HG02678 (cell line): Measurements from ENCODE around the gene IFNA7.
A peak's percentile ranks its signal among the peaks of the same experiment; 100 is the strongest.
"Not testable (repeated sequence)": the region's sequence is repeated elsewhere in the genome, so short reads cannot be mapped to it uniquely, and the experiment has no call there.

Source experiments
- ATAC-seq: cut with Tn5 transposase; IDR thresholded peaks from one replicate; pipeline ENCODE4 v1.9.1; 2021; ENCODE audit warnings: mild to moderate bottlenecking, moderate library complexity; ENCODE audit not compliant: unreplicated experiment

IFNA7 gene

GRCh38 chr9:21182810-21183736 lies 18.9 kb downstream of the IFNA7 start:
- ATAC-seq: peak; percentile 95

DNA sequence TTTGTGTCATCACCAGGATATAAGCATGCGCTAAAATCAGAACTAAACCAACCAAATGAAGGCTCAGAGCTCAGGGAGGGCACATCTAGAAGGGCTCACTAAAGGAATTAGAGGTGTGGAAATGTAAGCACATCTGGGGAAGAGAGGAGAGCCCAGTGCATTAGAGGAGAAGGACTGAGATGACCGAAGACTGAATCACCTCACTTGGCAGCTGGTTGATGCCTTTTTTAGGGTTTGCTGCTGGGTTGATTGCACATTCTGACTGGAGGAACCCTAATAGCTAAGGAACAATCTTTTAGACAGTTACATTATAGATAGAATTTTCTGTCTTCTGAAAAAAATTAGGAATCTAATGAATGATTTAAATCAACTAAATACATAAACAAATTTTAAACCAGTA lies 27.3 kb downstream of the IFNA7 start:
- no peak for ATAC-seq

GRCh38 chr9:21172156-21172555 lies 29.8 kb downstream of the IFNA7 start:
- ATAC-seq: no peak

DNA sequence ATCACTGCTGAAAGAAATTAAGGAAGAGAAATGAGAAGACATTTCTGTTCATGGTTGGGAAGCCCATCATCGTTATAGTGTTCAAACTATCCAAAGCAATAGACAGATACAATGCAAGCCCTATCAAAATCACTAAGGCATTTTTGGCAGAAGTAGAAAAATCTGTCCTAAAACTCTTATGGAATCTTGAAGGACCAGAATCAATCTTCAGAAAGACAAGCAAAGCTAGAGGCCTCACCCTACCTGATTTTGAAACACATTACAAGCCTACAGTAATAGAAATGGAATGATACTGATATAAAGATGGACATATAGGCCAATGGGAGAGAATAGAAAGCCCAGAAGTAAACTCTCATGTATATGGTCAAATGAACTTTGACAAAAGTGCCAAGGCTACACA lies 30.7 kb downstream of the IFNA7 start:
- no peak for ATAC-seq

DNA sequence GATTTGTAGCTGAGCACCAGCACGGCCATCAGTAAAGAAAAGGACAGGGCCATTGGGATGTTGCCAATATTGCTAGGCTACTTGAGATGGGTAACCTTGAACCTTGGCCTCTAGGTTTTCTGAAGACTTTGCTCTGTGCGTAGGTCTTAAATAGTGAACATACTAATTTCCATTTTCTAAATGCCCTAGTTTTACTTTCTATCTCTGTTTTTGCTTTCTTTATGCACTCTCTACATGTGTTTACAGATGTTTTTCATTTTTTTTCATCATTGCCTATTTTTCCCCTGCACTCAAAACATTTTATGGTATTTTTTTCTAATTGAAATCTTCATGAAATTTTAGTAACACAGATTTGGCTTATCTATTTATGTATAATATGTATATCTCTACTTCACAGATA lies 35.4 kb downstream of the IFNA7 start, which contains the start of gene IFNA21:
TSS of gene IFNA21 (minus strand) at position 101 of the 400 bp plus-strand sequence. CDS start at position 53, 48 bp downstream.
- not testable (repeated sequence) for ATAC-seq

- ATAC-seq: no peak
Observed at GRCh38 chr9:21165516-21165915, 36.5 kb downstream of the IFNA7 start.

DNA sequence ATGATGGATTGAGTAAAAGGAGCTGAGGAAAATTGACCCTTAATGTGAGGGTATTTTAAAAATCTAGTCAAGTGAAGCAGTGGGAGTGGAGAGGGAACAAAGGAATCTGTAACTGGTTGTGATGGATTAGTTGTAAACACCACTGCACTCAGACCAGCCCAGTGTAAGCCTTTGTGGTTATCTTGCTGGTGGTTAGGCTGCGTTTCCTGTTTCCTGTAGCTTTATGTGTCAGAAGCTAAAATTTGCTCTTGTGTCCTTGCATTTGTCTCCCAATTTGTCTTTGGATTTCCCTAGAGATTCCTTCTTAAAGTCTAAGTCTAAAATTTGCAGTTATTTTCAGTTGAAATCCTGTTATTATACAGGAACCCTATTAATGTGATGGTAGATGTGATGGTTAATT lies 41.8 kb downstream of the IFNA7 start:
- ATAC-seq: peak; percentile 98

DNA sequence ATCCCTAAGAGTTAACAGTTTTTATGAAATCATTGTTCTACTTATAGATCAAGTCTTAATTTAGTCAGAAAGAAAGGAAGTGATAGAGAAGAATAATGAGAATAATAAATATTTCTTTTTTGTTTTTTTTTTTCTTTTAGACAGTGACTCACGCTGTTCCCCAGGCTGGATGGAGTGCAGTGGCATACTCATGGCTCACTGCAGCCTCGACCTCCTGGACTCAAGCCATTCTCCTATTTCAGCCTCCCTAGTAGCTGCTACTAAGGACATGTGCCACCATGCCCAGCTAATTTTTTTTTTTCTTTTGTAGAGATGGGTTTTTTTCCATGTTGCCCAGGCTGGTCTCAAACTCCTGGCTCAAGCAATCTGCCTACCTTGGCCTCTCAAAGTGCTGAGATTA lies 46.5 kb downstream of the IFNA7 start:
- no peak for ATAC-seq

- peak; percentile 85 for ATAC-seq
Observed at GRCh38 chr9:21154018-21154608, 47.9 kb downstream of the IFNA7 start.

DNA sequence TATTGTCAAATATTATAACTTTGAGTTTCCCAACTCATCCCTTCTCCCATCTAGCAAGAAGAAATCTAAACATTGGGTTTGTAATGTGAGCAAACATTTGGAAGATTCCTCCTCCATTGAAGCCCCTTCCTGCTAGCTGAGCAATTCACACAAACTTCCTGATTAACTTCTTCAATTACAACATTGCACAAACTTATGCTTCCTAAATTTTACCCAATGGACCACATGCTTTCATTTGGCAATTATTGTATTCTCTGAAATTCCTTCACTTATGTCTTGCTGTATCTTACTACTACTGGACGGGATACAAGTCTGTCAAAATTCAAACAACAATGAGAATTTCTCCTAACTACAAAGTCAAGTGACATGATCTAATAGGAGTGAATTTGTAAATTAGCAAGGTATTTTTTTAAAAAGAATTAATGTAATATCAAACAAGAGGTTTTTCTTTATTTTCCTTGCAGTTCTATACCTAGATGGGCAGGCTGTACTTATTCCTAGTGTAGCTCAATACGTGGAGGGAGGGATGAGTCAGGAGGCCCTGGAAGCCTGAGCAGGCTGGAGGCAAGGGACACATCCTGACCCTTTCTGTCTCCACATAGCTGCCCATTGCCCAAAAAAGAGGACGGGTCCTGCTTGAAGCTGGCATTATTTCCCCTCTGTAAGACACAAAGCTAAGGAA lies 48.5 kb downstream of the IFNA7 start:
- ATAC-seq: peak; percentile 36
